ENCODE measurements around the gene TENM3.

TENM3 gene

DNA sequence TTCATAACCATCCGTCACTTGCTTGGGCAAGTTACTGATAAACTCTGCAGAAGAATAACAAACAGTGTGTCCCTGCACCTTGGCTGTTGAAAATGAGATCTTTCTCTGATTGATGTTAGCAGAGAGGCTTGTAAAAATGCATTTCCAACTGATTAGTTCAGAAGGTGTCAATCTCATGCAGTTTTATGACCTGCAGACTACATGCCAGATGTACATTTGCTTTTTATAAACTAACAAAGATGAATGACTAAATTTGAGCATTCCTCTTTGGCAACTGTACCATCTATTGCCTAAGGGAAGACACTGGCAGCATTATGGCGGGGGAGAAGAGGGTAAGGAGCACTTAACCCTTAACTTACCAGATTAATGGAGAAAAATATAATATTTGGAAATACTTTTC is 481.2 kb downstream of the TENM3 start:
- CTCF ChIA-PET, result no interaction called here
- POLR2A ChIA-PET, result no interaction called here
- TF ChIP-seq, protein P1, sequence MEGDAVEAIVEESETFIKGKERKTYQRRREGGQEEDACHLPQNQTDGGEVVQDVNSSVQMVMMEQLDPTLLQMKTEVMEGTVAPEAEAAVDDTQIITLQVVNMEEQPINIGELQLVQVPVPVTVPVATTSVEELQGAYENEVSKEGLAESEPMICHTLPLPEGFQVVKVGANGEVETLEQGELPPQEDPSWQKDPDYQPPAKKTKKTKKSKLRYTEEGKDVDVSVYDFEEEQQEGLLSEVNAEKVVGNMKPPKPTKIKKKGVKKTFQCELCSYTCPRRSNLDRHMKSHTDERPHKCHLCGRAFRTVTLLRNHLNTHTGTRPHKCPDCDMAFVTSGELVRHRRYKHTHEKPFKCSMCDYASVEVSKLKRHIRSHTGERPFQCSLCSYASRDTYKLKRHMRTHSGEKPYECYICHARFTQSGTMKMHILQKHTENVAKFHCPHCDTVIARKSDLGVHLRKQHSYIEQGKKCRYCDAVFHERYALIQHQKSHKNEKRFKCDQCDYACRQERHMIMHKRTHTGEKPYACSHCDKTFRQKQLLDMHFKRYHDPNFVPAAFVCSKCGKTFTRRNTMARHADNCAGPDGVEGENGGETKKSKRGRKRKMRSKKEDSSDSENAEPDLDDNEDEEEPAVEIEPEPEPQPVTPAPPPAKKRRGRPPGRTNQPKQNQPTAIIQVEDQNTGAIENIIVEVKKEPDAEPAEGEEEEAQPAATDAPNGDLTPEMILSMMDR (IDR thresholded peaks at IDR 0.05; ENCODE audit: control extremely low read depth, extremely low read depth, low read depth, missing control alignments), result no peak
- no peak for DNase-seq (ENCODE audit: extremely low spot score)

DNA sequence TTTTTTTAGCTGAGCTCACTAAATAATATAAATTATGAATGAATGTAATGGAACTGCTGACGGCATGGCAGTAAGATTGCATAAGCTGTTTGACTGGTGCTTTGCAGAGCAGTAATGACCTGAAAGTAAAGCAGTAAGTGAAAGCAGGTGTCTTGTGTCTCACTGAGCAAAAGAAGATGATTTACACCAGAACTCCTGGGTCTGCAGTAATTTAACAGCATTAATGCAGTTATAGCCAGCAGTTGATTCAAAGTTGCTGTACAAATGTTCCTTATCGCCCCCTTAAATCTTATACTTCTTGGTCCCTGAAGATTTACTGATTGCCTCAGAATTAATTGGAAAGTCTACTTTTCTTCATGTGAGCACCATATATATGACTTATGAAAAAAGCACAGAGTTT is 486.3 kb downstream of the TENM3 start:
- DNase-seq (ENCODE audit: extremely low spot score), result no peak
- TF ChIP-seq, protein P1 (IDR thresholded peaks at IDR 0.05; ENCODE audit: control extremely low read depth, extremely low read depth, low read depth, missing control alignments), result no peak
- CTCF ChIA-PET, result no interaction called here
- POLR2A ChIA-PET, result no interaction called here

DNA sequence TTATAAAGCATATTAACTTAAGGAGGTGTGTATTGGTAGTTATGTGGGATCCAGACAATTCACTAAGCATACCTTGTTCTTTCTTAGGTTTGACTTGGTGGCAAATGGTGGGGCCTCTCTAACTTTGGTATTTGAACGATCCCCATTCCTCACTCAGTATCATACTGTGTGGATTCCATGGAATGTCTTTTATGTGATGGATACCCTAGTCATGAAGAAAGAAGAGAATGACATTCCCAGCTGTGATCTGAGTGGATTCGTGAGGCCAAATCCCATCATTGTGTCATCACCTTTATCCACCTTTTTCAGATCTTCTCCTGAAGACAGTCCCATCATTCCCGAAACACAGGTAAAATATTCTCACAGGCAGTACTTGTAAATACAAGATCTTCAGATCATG is 487.6 kb downstream of the TENM3 start:
- POLR2A ChIA-PET, result no interaction called here
- TF ChIP-seq, protein P1 (IDR thresholded peaks at IDR 0.05; ENCODE audit: control extremely low read depth, extremely low read depth, low read depth, missing control alignments), result no peak

DNA sequence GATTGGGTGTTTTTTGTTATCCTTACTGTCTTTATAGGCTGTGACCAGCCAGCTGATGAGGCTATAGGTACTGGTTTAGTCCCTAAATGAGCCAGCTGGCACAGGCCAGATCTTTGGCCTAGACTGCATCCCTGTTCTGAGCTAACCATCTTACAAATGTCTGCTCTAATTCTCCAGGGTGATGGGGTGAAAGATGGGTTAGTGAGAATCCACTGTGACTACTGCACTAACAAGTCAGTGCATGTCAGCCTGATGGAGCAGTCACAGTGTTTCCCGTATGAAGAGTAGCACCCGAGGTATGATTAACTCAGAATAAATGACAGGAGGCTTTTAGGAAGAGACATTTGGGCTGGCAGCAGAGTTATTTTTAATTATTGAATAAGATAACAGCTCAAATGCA is 493.0 kb downstream of the TENM3 start:
- ChIA-PET POLR2A (no interaction called here), CTCF (interaction anchor here (0.9 to 1.4 kb wide), 5 partner anchors 9 to 95 kb away, joined by 3 to 6 read pairs (median 3); no protein-coding TSS in a partner anchor)
- DNase-seq (ENCODE audit: extremely low spot score), result no peak
- TF ChIP-seq, protein P1 (IDR thresholded peaks at IDR 0.05; ENCODE audit: control extremely low read depth, extremely low read depth, low read depth, missing control alignments), result no peak

More for the DNA sequence above, 487.6 kb downstream of the TENM3 start:
- CTCF ChIA-PET, result interaction anchor here (1.0 kb wide), 1 partner anchor 16 kb away, joined by 3 read pairs; no protein-coding TSS in a partner anchor
- DNase-seq (ENCODE audit: extremely low spot score), result no peak

DNA sequence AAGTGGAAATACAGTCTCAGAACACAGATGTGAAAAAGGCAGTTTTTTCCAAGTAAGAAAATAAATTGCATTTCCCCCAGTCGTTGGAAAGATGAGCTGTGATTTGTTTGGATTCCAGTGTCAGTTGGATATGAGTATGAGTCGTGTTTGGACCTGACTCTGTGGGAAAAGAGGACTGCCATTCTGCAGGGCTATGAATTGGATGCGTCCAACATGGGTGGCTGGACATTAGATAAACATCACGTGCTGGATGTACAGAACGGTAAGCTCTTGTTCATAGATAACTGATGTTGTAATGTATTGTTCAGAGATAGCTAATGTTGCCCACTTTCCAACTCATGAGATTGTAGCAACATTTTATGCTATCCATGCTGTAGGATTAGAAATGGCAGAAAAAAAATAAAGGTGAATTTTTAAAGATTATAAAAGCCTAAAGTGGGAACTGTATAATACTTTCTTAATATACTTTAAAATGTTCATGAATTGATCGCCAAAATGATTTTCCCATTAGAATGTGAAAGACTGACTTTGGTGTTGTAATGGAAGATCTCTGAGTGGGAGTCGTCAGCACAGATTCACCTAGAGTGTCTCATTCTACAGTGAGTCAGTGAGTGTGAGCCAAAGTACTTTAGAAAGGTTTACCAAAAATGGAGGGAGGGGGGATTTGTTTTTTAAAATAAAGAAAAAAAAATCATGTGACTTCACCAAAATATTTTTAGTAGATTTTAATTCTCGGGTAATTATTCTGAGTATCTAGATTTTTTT is 495.3 kb downstream of the TENM3 start:
- CTCF ChIA-PET, result interaction anchor here (1.5 to 1.6 kb wide), 2 partner anchors 10 to 55 kb away, joined by 3 to 5 read pairs; no protein-coding TSS in a partner anchor
- no peak for DNase-seq (ENCODE audit: extremely low spot score)
- POLR2A ChIA-PET, result no interaction called here

DNA sequence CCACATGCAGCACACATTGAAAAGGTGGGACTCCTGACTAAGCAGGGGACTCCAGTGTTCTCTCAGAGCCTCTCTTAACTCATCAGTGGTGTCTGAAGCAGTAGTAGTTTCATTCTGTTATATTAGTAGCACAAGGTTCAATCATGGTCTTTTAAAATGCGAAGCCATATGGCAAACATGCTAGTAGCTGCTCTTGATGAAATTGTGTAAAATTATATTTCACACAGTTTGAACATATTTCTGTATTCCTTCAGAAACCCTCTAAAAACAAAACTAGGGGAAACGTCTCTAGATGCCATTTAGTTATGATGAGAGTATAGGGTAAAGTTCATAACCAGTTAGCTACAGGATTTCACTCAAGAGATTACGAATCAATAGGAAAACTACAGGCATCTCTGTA is 497.1 kb downstream of the TENM3 start:
- ChIA-PET CTCF (interaction anchor here (1.0 to 1.2 kb wide), 2 partner anchors 12 to 20 kb away, joined by 3 read pairs; no protein-coding TSS in a partner anchor), POLR2A (no interaction called here)
- TF ChIP-seq, protein P1 (IDR thresholded peaks at IDR 0.05; ENCODE audit: control extremely low read depth, extremely low read depth, low read depth, missing control alignments), result no peak
- DNase-seq (ENCODE audit: extremely low spot score), result no peak

More for the DNA sequence above, 495.3 kb downstream of the TENM3 start:
- TF ChIP-seq, protein P1 (IDR thresholded peaks at IDR 0.05; ENCODE audit: control extremely low read depth, extremely low read depth, low read depth, missing control alignments), result no peak

Measured in GM10248 (cell line).